Measurements from ENCODE around the gene CYB561D2. TPM values are rescaled to one million over a fixed set of nuclear protein-coding genes. Genes with fewer than 3 reads are reported as not detected.

CYB561D2 gene
- total RNA-seq, 1 experiment from 2014 or later, result 9.5 TPM

DNA sequence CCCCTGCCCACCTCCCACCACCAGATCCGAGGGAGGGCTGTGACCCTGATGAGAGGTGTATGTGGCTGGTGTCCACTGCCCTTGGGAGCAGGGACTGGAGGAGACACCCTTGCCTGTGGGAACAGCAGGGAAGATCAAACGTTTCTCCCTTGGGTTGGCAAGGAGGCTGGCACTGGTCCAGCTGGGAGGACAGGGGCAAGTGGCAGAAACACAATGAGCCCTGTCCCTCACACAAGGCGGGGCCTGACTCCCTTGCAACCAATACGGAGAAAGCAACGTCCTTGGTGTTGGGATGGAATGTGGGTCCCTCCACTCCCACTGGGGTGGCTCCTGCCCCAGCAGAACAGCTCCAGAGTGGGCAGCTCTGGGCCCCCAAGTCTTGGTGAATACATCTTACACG lies 33.4 kb upstream of the CYB561D2 start:
- DNase-seq (ENCODE audit: low read depth, low spot score), result peak; percentile 58
- Histone ChIP-seq H3K36me3 (ENCODE audit: control insufficient read depth in 1 of 2, insufficient read depth in 2 of 2, low read length in 2 of 2) (peaks cover 2 to 17% of the 10 kb centered on the region in 2 experiments; a peak in 1 of 4 replicates), H3K4me2 (ENCODE audit: low read length) (peak overlapping the region; percentile 92), H3K4me1 (ENCODE audit: control insufficient read depth in 1 of 2, insufficient read depth in 2 of 2, low read length in 2 of 2) (peaks cover 59 to 88% of the 10 kb centered on the region in 2 experiments), H4K20me1 (ENCODE audit: insufficient read depth) (no peaks in the 10 kb centered on the region), H3K9me3 (ENCODE audit: control insufficient read depth in 1 of 2, insufficient read depth in 1 of 2, low read depth in 1 of 2, low read length in 2 of 2) (no peaks in the 10 kb centered on the region), H3K27me3 (ENCODE audit: insufficient read depth, low read length) (no peaks in the 10 kb centered on the region), H3K9ac (ENCODE audit: low read length) (peak overlapping the region; percentile 65), H3K9me2 (ENCODE audit: insufficient read depth) (no peaks in the 10 kb centered on the region), H2AFZ (ENCODE audit: low read depth, low read length, poor library complexity, severe bottlenecking) (no peak overlapping the region), H3K79me2 (ENCODE audit: insufficient read depth, low read length) (peaks cover 51% of the 10 kb centered on the region), H3K27ac (ENCODE audit: low read depth, low read length) (peak overlapping the region; percentile 98), H3K4me3 (replicated peaks in 1 of 2; ENCODE audit: low read depth in 1 of 2, low read length in 2 of 2) (peak overlapping the region; percentile 8 to 46)
- ChIA-PET POLR2A (interaction anchor here (0.9 to 1.2 kb wide), 7 partner anchors 11 to 38 kb away, joined by 3 to 8 read pairs (median 4); partner anchors contain the start of genes HYAL1, HYAL3, IFRD2 and NAA80), CTCF (interaction anchor here (0.9 to 1.6 kb wide), 5 partner anchors 14 to 122 kb away, joined by 3 to 5 read pairs (median 3); partner anchors contain the start of genes HYAL1, HYAL3 and NAA80), RAD21 (ENCODE audit: low non-redundant PET in 1 of 2, low total read pairs in 2 of 2, uncharacterized antibody in 2 of 2, unreplicated experiment in 2 of 2) (interaction anchor here (0.8 to 1.5 kb wide), 3 partner anchors 18 to 20 kb away, joined by 3 to 4 read pairs (median 3); partner anchors contain the start of genes HYAL3 (in 2 of the 2) and NAA80 (in 2 of the 2))
- no TSS peak for BruUV-seq (replicated peaks)
- intact Hi-C loops (cut with micrococcal nuclease), result no loop called here
- peak; percentile 31 for ATAC-seq
- TF ChIP-seq, protein P1, sequence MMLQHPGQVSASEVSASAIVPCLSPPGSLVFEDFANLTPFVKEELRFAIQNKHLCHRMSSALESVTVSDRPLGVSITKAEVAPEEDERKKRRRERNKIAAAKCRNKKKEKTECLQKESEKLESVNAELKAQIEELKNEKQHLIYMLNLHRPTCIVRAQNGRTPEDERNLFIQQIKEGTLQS (IDR thresholded peaks at IDR 0.05), result no peak
- TF ChIP-seq JUND (IDR thresholded peaks at IDR 0.05) (no peak), TCF7L2 (IDR thresholded peaks at IDR 0.05; ENCODE audit: borderline replicate concordance, extremely low read depth, insufficient read depth, insufficient read length) (peak; percentile 84), ELF1 (IDR thresholded peaks at IDR 0.05; ENCODE audit: borderline replicate concordance, low read depth) (no peak)

DNA sequence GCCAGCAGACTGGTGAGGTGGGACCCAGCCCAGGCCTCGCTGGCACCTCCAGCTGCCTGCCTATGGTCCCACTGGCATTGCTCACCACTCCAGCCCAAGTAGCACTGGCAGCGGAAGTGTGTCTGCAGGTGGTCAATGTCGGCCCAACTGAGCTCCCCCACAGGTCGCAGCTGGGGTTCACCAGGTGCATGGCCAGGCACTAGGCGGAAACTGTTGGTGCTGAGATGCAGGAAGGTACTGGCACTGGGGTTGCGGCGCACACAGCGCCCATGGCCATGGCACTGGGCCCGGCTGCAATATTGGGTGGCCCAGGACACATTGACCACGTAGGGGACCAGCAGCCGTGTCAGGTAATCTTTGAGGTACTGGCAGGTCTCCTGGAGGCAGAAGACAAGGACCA lies 32.5 kb upstream of the CYB561D2 start:
- H3K79me2 ChIP-seq (ENCODE audit: insufficient read depth, low read length), result peaks cover 51% of the 10 kb centered on the region
- H3K9ac ChIP-seq (ENCODE audit: low read length), result peak overlapping the region; percentile 65
- ChIA-PET CTCF (interaction anchor here (0.7 to 1.6 kb wide), 3 partner anchors 15 to 19 kb away, joined by 3 to 5 read pairs (median 3); partner anchors contain the start of genes HYAL1, HYAL3 and NAA80), POLR2A (no interaction called here), RAD21 (ENCODE audit: low non-redundant PET in 1 of 2, low total read pairs in 2 of 2, uncharacterized antibody in 2 of 2, unreplicated experiment in 2 of 2) (interaction anchor here in 1 of 2 experiments (0.8 to 1.5 kb wide), 2 partner anchors 19 kb away, joined by 3 to 4 read pairs; partner anchors contain the start of genes HYAL3 and NAA80)
- H3K9me2 ChIP-seq (ENCODE audit: insufficient read depth), result no peaks in the 10 kb centered on the region
- DNase-seq (ENCODE audit: low read depth, low spot score) (no peak), ATAC-seq (no peak)
- no peaks in the 10 kb centered on the region for H4K20me1 ChIP-seq (ENCODE audit: insufficient read depth)
- peaks cover 65 to 94% of the 10 kb centered on the region in 2 experiments for H3K4me1 ChIP-seq (ENCODE audit: control insufficient read depth in 1 of 2, insufficient read depth in 2 of 2, low read length in 2 of 2)
- H3K27me3 ChIP-seq (ENCODE audit: insufficient read depth, low read length), result no peaks in the 10 kb centered on the region
- H2AFZ ChIP-seq (ENCODE audit: low read depth, low read length, poor library complexity, severe bottlenecking), result no peak overlapping the region
- TF ChIP-seq SRF (IDR thresholded peaks at IDR 0.05; ENCODE audit: low read depth), result no peak
- TF ChIP-seq, protein P2, sequence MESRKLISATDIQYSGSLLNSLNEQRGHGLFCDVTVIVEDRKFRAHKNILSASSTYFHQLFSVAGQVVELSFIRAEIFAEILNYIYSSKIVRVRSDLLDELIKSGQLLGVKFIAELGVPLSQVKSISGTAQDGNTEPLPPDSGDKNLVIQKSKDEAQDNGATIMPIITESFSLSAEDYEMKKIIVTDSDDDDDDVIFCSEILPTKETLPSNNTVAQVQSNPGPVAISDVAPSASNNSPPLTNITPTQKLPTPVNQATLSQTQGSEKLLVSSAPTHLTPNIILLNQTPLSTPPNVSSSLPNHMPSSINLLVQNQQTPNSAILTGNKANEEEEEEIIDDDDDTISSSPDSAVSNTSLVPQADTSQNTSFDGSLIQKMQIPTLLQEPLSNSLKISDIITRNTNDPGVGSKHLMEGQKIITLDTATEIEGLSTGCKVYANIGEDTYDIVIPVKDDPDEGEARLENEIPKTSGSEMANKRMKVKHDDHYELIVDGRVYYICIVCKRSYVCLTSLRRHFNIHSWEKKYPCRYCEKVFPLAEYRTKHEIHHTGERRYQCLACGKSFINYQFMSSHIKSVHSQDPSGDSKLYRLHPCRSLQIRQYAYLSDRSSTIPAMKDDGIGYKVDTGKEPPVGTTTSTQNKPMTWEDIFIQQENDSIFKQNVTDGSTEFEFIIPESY (IDR thresholded peaks at IDR 0.05; ENCODE audit: extremely low read depth, insufficient replicate concordance, low read length), result no peak
- TF ChIP-seq RAD21 (IDR thresholded peaks at IDR 0.05; ENCODE audit: low read depth), result no peak
- TF ChIP-seq EZH2phosphoT487 (IDR thresholded peaks at IDR 0.05; ENCODE audit: borderline replicate concordance), result no peak
- no peak for TF ChIP-seq POLR2A (IDR thresholded peaks at IDR 0.05; ENCODE audit: borderline replicate concordance, extremely low read depth, insufficient read depth, insufficient read length)
- TF ChIP-seq EGR1 (IDR thresholded peaks at IDR 0.05; ENCODE audit: low read depth), result no peak
- H3K27ac ChIP-seq (ENCODE audit: low read depth, low read length), result peak overlapping the region; percentile 98
- BruUV-seq (replicated peaks), result no TSS peak
- no peaks in the 10 kb centered on the region for H3K9me3 ChIP-seq (ENCODE audit: control insufficient read depth in 1 of 2, insufficient read depth in 1 of 2, low read depth in 1 of 2, low read length in 2 of 2)
- peaks cover 2 to 17% of the 10 kb centered on the region in 2 experiments; a peak in 1 of 4 replicates for H3K36me3 ChIP-seq (ENCODE audit: control insufficient read depth in 1 of 2, insufficient read depth in 2 of 2, low read length in 2 of 2)
- peak overlapping the region; percentile 92 for H3K4me2 ChIP-seq (ENCODE audit: low read length)
- intact Hi-C loops (cut with micrococcal nuclease), result no loop called here
- H3K4me3 ChIP-seq (replicated peaks in 1 of 2; ENCODE audit: low read depth in 1 of 2, low read length in 2 of 2), result peak overlapping the region in 1 of 2 experiments; percentile 46; a peak in 2 of 4 replicates

Data from HCT116 (cell line).